MV-4-11 (cell line): ENCODE data around the gene SULT1E1.
A peak's percentile ranks its signal among the peaks of the same experiment; 100 is the strongest.
"Not testable (repeated sequence)": the region's sequence is repeated elsewhere in the genome, so short reads cannot be mapped to it uniquely, and the experiment has no call there.

ENCODE experiments used
- DNase-seq: peaks from one replicate; lab custom pipeline; 2025; lab: John Stamatoyannopoulos, UW

SULT1E1 gene

DNA sequence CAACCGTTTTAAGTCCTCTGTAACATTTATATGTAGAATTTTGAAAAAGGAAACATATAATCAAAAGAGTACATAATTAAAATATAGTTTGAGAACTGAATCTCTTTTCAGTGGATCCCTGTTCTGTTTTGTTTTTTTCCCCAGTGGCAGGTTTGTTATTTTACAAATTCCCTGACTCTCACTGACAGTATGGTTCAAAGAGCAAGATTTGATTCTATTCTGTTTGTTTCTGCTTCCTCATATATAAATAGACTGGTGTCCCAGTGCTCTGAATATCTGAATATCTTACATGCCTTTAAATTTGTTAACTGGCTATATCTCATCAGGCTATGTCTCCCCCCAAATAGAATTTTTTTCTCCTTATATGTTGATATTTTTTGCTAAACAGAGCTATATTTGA is 16.6 kb downstream of the SULT1E1 start:
- DNase-seq = no peak

DNA sequence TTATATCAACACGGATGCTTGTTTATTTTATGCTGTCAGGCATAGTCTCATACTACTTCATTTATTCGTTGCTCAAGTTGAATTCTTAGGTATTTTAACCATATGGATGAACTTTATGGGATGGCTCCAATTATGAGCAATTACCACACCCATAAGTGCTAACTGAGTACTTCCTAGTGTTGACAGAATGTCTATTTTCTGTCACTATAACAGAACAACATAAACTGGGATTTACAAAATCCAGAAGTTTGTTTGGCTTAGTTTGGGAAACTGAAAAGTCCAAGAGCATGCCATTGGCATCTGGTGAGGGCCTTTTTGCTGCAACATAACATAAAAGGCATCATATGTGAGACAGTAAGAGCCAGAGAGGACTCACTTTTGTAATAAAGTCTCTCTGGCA is 21.0 kb downstream of the SULT1E1 start:
- no peak for DNase-seq

DNA sequence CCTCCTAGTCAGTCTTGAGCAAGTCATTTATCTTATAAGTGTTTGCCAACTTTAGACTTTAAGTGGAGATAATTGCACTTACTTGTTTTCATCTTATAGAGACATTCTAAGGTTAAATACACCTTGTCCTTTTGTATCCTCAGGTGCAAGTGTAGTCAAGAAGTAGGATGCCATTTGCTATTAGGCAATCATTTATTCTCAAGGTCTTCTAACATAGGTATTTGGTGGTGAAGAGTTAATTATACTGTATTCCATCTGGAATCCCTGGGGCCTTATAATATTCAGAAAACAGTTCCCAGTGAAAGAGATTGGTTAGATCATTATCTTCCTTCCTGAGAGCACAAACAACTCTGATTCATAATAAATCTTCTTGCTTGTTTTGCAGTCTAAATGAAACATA is 23.7 kb downstream of the SULT1E1 start:
- DNase-seq = no peak

DNA sequence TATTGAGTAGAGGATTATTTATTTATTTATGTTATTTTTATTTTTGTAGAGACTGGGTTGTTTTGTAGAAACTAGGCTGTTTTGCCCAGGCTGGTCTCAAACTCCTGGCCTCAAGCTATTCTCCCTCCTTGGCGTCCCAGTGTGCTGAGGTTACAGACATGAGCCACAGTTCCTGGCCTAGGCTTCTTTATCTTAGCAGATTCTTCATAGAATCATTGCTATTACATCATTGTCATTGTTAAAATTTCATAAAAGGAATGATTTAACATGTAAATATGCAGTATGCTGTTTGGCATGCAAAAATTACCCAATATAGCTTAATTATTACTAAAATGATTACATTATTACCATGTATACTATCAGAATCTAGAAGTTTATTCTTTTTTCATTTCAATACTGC is 24.2 kb downstream of the SULT1E1 start:
- DNase-seq = no peak

DNA sequence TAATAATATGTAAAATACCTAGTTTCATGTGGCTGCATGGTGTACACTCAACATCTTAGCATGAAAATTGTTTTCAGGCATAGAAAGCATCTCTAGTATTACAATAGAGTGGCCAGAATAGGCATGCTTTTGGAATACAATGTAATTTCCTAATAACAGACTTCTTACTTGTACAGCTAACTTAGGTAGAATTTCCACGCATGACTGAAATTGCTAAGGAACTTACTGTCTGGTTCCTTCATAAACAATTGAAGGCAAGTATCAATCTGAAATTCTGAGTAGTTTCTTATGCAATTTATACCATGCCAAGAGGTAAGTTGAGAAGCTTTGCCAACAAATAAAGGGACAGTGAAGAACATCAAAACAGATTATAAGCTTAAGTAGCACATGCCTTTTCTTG is 26.7 kb downstream of the SULT1E1 start:
- no peak for DNase-seq

DNA sequence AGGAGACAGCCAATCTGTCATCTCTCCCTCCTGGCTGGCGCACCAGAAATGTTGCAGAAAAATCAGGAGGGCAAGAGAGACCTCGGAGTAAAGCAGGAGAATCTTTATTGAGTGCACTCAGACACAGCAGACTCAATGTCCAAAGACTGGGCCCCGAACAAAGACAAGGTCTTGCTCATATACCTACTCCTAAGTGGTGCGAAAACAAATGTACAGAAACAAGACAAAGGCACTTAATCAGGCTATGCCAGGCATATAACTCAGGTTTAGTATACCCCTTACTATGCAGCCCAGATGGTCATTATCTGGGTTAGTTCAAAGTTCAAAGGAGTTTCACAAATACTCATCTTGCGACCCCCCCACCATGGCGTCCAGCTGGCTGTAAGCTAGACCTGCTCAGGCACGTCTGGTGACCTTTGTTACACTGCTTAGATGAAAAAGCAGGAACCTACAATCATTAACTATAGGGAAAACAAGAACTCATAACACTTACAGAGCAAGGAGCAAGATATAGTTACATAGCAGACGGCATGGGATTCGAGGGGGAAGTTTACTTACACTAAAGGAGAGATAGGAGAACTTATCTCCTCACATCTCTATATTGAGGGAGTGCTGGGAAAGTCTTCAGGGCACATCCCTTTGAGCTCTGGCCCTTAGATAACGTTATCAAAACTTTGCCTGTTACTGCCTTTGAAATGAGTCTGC is 27.5 kb downstream of the SULT1E1 start:
- DNase-seq = peak; percentile 22

DNA sequence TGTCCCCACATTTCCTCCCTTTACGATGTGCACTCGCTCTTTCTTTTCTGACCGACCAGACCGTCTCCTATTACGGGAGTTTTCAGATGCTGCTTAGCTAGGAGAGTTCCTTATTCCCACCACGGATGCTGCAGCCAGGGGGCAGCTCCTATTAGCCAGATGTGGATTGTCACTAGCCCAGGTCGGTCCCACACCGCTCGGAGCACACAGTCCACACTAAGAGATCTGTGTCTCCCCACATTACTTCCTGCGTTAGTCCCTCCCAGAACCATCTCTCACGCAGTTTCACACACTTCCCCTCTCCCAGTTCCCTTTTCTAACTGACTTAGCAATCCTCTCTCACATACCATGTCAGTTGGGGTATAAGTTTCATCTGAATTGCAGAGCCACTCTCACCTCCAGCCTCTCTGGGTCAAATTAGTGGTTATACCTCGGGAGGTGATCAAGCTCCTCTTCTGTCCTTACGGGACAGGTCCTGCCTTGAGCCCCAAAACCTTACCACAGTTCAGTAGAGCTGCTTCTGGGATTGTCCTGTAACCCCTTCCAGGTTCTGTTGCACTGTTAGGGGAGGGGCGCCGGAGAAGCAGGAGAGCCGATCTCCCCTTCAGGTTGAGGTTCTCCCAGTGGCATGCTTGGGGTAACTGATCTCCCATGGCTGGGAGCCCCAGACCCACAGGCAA is 28.2 kb downstream of the SULT1E1 start:
- DNase-seq = peak; percentile 98

DNA sequence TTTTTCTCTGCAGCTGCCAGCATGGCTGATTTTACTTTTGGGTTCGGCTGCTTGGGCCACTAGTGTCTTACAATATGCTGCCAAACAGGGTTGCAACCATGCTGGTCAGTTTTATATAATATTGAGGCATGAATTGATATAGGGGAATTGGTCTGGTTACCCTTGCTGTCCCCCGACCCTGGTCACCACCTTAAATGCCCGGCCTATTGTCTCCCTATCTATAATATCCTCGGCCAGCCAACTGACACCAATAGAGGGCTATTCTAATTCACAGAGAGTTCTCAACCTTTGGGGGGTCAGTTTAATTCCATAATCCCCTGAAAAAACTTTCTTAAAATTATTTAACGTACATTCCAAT is 28.7 kb downstream of the SULT1E1 start:
- DNase-seq = no peak

DNA sequence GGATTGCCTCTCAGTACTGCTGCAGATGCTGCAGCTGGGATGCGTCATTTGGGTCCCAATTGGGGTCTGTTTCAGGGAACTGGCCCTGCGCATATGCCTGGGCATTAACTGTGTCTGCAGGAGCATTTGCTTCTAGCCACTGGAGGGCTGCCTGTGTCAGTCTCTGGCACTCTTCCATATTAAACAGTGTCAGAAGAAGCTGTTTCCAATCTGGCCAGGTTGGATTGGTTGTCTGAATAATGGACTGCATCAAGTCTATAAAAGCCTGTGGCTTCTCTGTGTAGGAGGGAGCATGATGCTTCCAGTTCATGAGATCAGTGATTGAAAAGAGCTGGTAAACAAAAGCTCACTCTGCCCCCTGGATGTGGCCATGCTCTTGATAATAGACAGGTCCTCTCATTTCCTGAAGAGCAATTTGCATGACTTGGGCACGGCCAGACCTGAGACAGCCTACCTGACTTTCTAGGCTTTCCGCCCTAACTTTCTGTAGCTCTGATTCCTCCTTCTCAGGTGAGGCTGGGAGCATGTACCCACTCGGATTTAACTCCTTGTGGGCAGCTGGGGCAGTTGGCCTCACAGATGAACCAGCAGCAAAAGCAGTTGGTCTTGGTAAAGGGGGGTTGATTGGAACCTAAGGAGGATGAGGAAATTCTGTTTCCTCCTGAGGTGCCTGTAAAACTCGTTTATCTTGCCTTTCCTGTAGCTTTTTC is 29.2 kb downstream of the SULT1E1 start:
- DNase-seq = peak; percentile 46

DNA sequence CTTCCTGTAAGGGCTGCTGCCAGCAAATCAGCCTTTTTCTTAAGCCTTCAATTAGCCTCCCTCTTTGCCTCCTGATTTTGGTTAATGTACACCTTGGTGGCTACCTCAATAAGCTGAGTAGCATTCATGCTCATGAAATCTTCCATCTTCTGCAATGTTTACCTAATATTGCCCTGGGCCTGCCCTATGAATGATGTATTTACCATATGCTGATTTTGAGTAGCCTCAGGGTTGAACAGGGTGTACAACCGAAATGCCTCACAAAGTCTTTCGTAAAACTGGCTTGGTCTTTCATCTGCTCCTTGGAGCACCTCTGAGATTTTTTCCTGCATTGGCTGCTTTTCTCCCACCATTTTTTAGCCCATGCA is 29.8 kb downstream of the SULT1E1 start:
- DNase-seq = no peak

DNA sequence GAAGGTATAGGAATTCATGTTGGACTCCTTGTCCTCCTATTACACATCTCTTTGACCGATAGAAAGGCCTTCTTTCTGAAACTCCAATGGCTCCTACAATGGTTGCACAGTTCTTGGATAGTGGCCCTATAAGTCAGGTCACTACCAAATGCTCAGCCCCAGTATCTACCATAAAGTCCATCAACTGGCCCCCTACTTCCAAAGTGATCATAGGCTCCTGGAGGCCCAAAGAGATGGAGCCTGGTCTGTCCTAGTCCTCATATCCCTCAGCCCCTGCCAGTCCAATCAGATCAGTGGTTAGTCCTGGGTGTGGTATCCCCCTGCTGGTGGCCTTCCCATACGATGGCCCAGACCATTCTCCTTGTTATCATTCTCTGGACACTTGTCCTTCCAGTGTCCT is 30.3 kb downstream of the SULT1E1 start:
- DNase-seq = no peak

DNA sequence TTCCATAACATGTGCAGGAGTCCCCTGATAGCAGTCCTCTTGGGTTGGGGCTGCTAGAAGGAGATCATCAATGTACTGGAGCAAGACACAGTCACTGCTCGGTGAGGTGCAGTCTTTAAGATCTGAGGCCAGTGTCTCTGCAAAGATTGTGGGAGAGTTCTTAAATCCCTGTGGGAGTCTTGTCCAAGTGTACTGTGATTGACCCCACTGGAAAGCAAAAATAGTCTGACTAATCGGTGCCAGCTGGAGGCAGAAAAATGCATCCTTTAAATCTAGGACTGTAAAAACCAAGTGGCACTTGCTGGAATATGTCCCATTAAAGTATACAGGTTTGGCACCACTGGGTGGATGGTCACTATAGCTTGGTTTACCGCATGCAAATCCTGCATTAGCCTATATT is 31.1 kb downstream of the SULT1E1 start:
- no peak for DNase-seq

DNA sequence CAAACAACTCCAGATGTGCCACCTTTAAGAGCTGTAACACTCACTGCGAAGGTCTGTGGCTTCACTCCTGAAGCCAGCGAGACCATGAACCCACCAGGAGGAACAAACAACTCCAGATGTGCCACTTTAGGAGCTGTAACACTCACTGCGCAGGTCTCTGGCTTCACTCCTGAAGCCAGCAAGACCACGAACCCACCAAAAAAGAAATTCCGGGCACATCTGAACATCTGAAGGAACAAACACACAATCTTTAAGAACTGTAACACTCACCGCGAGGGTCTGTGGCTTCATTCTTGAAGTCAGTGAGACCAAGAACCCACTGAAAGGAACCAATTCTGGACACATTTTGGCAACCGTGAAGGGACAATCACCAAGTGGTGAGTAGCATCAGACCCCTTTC is 34.9 kb downstream of the SULT1E1 start:
- DNase-seq = not testable (repeated sequence)

DNA sequence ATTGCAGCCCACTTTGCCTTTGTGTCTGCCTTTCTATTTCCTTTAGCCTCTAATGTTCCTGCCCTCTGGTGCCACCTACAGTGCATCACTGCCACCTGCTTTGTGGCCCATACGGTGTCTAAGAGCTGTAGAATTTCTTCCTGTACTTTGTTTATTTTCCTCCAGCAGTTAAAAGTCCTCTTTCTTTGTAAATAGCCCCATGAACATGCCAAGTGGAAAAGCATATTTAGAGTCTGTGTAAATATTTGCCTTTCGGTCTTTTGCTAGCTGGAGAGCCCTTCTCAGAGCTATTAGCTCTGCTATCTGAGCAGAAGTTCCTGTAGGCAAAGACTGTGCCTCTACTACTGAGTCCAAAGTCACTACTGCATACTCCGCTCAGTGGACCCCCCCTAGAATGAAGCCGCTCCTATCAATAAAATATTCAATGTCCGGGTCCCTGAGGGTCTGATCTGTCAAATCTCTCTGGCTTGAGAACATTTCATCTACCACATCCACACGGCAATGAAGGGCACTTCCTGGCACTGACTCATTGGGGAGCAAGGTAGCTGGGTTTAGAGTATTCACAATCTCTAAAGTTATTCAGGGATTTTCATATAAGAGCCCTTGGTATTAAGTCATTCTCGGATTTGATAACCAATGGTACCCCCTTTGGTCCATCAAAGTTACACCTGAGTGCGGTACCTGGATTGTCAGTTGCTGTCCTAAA is 36.3 kb downstream of the SULT1E1 start:
- DNase-seq = peak; percentile 65

DNA sequence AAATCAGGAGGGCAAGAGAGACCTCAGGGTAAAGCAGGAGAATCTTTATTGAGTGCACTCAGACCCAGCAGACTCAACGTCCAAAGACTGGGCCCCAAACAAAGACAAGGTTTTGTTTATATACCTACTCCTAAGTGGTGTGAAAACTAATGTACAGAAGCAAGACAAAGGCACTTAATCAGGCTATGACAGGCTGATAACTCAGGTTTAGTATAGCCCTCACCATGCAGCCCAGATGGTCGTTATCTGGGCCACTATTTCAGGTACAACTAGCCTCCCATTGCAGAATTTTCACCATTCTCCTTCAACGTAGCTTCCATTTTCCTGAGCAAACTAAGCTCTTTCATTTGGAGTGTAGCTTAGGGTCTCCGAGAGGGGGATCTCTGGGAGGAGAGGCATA is 36.9 kb downstream of the SULT1E1 start:
- no peak for DNase-seq

DNA sequence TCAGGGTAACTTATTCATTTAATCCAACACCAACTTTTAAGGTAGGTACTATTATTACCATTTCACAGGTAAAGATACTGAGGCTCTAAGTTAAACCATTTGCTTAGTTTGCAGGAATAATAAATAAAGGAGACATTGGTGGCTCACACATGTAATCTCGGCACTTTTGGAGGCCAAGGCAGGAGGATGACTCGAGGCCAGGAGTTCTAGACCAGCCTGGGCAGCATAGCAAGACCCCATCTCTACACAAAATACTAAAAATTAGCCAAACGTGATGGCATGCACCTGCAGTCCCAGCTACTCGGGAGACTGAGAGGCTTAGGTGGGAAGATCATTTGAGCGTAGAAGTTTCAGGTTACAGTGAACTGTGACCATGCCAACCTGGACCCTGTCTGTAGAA is 37.7 kb downstream of the SULT1E1 start:
- DNase-seq = no peak

DNA sequence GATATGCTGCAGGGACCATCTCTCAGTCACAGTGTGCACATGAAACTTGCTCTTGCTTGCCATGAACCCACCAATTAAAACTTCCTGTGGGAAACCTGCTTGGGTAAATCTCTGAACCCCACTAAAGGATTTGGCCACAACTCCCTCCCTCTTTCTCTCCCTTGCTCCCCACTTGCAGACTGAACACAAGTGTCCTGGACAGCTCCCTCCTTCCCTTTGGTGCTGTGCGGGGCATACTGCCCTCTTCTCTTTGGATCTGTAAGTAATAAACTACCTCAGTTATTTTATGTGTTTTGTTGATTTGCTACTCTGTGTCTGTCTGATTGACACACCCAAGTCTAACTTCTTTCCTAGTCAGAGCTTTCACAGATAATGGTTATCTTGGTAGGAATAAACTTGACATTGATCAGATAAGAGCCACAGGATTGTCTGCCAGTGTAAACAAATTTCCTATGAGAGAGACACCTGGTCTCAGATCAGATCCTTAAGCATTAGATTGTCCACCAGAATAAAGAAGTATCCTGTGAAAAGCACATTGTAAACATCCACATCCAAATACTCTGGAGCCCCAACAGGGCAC is 41.8 kb downstream of the SULT1E1 start:
- DNase-seq = no peak

DNA sequence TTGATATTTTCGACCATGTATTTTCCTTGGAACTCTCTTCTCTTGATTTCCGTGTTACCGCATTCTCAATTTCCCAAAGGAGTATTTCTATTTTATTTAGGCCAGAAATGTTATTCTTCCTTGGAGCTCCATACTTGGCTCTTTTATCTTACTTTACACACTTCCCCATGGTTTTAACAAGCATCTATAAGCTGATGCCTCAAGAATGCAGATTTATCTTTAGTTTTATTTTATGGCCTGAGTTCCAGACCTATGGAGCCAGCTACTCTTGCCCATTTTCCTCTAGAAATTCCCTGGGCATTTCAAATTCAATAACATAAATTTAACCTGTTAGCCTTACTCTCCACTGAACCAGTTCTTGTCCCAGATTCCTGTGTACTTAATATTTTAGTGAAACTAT is 43.7 kb downstream of the SULT1E1 start:
- DNase-seq = no peak

DNA sequence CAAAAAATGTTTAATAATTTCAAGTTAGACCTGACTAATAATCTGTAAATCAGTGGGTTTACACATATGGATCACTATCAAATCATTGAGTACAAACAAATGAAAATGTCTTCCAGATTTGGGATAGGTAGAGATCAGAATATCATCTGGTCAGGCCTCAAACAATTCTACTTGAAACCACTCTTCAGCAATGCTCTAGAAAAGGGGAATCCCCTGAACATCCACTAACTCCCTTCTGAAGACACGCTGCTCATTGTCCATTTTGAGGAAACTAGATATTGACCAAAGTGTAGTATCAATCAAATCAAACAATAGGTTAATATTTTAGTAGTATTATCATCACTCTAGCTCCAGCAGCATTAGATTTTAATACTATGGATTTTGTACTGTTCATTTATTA is 46.3 kb downstream of the SULT1E1 start:
- DNase-seq = no peak

DNA sequence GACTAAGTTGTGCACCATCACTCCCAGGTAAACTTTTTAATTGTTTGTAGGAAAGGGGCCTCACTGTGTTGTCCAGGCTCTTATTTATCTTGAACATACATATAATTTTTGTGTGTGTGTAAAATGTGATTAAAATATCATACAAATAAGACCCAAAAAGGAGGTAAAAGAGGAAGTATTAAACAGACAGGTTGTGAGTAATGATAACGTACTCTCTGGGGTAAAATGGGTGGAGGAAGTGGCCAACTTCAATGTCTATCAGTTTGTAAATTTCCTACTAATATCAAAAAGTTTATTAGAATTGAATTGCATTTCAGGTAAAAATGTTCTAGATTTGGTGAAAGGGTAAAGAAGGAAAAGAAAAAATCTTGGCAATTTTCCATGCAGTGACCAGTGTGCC is 48.8 kb downstream of the SULT1E1 start:
- no peak for DNase-seq

DNA sequence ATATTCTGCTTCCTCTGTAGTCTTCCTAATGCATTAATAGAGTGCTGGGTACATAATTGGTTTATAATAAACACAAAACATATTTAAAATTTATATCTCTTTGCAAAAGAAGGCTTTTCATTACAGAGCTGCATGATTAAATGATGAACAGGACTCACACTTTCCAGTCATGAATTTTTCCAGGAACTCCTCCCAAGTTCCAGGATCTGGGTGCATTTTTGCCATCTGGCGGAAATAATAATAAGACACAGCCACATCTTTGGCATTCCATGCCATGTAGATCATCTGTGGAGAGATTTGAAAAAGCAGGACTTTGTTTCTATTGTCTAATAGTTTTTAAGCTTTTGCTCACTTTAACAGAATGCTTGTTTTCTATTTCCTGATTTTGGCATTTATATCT is 59.3 kb downstream of the SULT1E1 start:
- no peak for DNase-seq

DNA sequence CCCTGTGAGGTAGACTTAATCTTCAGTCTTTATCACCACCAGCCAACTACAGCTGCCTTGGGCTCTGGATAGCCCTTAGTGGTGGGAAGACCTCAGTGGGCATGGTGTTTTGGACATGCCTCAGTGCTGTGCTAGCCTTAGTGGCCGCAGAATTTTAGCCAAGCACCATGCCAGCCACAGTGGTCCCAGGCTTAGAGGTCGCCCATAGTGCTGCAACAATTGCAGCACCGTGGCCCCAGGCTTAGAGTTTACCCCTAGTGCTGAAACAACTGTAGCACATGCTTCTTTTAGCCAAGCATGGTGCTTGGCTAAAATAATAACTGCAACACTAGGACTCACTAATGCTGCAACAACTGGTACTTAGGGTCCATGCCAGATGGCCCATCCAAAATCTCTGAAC is 60.6 kb downstream of the SULT1E1 start:
- DNase-seq = no peak

DNA sequence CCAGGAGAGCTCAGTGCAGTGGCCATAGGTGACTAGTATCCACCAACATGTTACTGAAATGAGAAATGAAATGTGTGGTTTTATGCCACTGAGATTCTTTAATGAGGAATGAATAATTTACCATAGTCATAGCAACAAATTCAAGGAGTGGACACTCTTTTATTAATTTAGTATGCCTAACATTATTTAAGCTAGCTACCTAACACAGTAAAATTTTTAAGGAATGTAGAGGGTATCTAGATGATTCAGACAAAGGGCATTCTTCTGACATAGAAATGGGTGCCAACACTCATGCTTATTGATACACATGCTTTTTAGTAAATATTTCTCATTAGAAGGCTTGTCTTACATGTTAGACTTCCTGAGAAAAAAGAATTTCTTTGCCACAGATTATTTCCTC is 66.2 kb downstream of the SULT1E1 start:
- DNase-seq = no peak
